A673 (cell line): Measurements from ENCODE around the gene MICAL1.
A peak's percentile ranks its signal among the peaks of the same experiment; 100 is the strongest.

ENCODE experiments used
- CTCF ChIP-seq: fragments of 300-800, 200-600 bp; sonication (generic); conservative IDR thresholded peaks from 2 replicates; pipeline ENCODE4 v1.5.1; 2017; ENCODE audit warnings: low read depth, mild to moderate bottlenecking, antibody characterized with exemption, low read length, moderate library complexity, mixed read lengths
- EZH2 ChIP-seq: fragments of 200-600 bp; sonication (generic); IDR thresholded peaks from 2 replicates; pipeline ENCODE4 v1.6.1; 2017; ENCODE audit warnings: borderline replicate concordance, low read depth, mild to moderate bottlenecking, mixed read lengths, antibody characterized with exemption, low read length; ENCODE audit not compliant: poor library complexity, severe bottlenecking

GRCh38 chr6:109397020-109397419 lies 58.6 kb downstream of the MICAL1 start:
- TF ChIP-seq CTCF (peak; percentile 35; the same call in 1 of the 2 replicates), EZH2 (no peak)
